GM18508 (cell line): ENCODE measurements around the gene NAIP.
"Not testable (repeated sequence)": the region's sequence is repeated elsewhere in the genome, so short reads cannot be mapped to it uniquely, and the experiment has no call there.

Experiments
- ATAC-seq: cut with Tn5 transposase; IDR thresholded peaks from one replicate; pipeline ENCODE4 v1.9.1; 2021; ENCODE audit warnings: moderate number of reproducible peaks; ENCODE audit not compliant: insufficient read depth, unreplicated experiment

Gene NAIP

GRCh38 chr5:71025289-71025953 lies at the start of gene NAIP:
Gene NAIP (minus strand): TSS chr5:71025339. CDS start chr5:71012915, 12,424 bp downstream.
- ATAC-seq: not testable (repeated sequence)

GRCh38 chr5:71067262-71067928 lies 42.3 kb upstream of the NAIP start, which contains the start of gene GTF2H2:
Gene GTF2H2 (minus strand): TSS chr5:71067676. CDS start chr5:71062763, 4,913 bp downstream.
- ATAC-seq: peak; percentile 77

- not testable (repeated sequence) for ATAC-seq
These were observed 36.2 kb upstream of the NAIP start for GRCh38 chr5:71061322-71061721.

- not testable (repeated sequence) for ATAC-seq
These were observed 34.3 kb upstream of the NAIP start for GRCh38 chr5:71059426-71059825.

GRCh38 chr5:71044808-71045207 lies 19.7 kb upstream of the NAIP start:
- ATAC-seq: not testable (repeated sequence)

- ATAC-seq: not testable (repeated sequence)
These were observed 19.0 kb upstream of the NAIP start for GRCh38 chr5:71044128-71044527.

GRCh38 chr5:71031046-71031776 lies 6.1 kb upstream of the NAIP start:
- ATAC-seq: not testable (repeated sequence)

- not testable (repeated sequence) for ATAC-seq
These were observed 4.5 kb downstream of the NAIP start for GRCh38 chr5:71020643-71021042.

- not testable (repeated sequence) for ATAC-seq
These were observed 6.6 kb downstream of the NAIP start for GRCh38 chr5:71018376-71019005.

GRCh38 chr5:71014176-71014575 lies 11.0 kb downstream of the NAIP start:
- no peak for ATAC-seq

GRCh38 chr5:71013575-71013974 lies 11.6 kb downstream of the NAIP start:
- no peak for ATAC-seq

- no peak for ATAC-seq
These were observed 13.8 kb downstream of the NAIP start for GRCh38 chr5:71011194-71011792.

- ATAC-seq: not testable (repeated sequence)
These were observed 18.2 kb downstream of the NAIP start for GRCh38 chr5:71006983-71007382.

- ATAC-seq: not testable (repeated sequence)
These were observed 40.3 kb downstream of the NAIP start for GRCh38 chr5:70984882-70985281.

GRCh38 chr5:70967220-70967619 lies 57.9 kb downstream of the NAIP start:
- ATAC-seq: not testable (repeated sequence)

- not testable (repeated sequence) for ATAC-seq
These were observed 60.6 kb downstream of the NAIP start for GRCh38 chr5:70964531-70964930.

- not testable (repeated sequence) for ATAC-seq
These were observed 72.1 kb downstream of the NAIP start for GRCh38 chr5:70953068-70953467.

- not testable (repeated sequence) for ATAC-seq
These were observed 92.6 kb downstream of the NAIP start for GRCh38 chr5:70932560-70932959.

- ATAC-seq: not testable (repeated sequence)
These were observed 93.3 kb downstream of the NAIP start for GRCh38 chr5:70931709-70932368.

- not testable (repeated sequence) for ATAC-seq
These were observed 100.0 kb downstream of the NAIP start for GRCh38 chr5:70925211-70925562.
